GM18873 (cell line): ENCODE results near the gene TAF9B.
"Not testable (repeated sequence)": the region's sequence is repeated elsewhere in the genome, so short reads cannot be mapped to it uniquely, and the experiment has no call there.

Experiments
- ATAC-seq: cut with Tn5 transposase; IDR thresholded peaks from one replicate; pipeline ENCODE4 v1.9.1; 2021; ENCODE audit warnings: mild to moderate bottlenecking, moderate library complexity, moderate number of reproducible peaks; ENCODE audit not compliant: unreplicated experiment, low FRiP score

TAF9B gene

DNA sequence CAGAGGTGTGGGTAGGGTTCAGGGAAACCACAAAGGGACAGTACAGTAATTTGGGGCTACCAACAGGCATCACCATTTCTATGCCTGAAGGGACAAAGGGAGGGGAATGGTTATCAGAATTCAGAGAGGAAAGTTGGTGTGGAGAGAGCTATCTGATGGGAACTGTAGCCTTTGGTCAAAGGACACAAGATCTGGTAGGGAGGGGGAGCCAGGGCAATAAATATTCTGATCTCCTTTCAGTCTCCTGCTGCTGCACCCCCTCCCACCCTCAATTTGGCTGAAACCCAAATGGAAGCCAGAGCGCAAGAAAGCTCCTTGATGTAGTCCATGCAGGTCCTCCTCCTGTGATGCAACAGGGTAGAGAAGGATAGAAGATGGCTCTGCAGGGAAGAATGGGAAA is 20.8 kb downstream of the TAF9B start:
- no peak for ATAC-seq

- no peak for ATAC-seq
These were observed 22.7 kb downstream of the TAF9B start for GRCh38 chrX:78116766-78117165.

- ATAC-seq, result no peak
These were observed 23.1 kb downstream of the TAF9B start for GRCh38 chrX:78116365-78116764.

- ATAC-seq, result no peak
These were observed 28.1 kb downstream of the TAF9B start for GRCh38 chrX:78111140-78111931.

GRCh38 chrX:78109458-78109857 is 30.0 kb downstream of the TAF9B start:
- ATAC-seq, result no peak

DNA sequence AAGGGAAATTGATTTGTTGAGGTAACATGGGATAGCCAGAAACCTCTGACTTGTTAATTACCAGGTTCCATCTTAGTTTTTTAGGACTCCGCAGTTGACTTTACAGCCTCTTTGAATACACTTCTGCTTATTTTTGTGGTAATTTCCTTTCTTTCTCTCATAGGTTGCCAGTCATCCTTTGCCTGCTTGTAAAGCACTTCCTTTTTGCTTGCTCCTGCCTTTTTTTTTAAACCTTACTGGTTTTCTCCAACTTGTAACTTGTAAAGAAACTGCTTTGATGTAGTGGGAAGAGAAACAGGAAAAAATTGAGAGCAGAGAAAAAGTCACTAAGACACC is 32.8 kb downstream of the TAF9B start:
- ATAC-seq, result no peak

- no peak for ATAC-seq
These were observed 33.4 kb downstream of the TAF9B start for GRCh38 chrX:78105944-78106650.

GRCh38 chrX:78104447-78105176 is 34.8 kb downstream of the TAF9B start:
- ATAC-seq, result peak; percentile 29

- peak; percentile 95 for ATAC-seq
These were observed 35.6 kb downstream of the TAF9B start, which contains the start of gene PGK1 for GRCh38 chrX:78103623-78104446. PGK1 (plus strand) TSS chrX:78104248; CDS start chrX:78104341, 93 bp downstream.

DNA sequence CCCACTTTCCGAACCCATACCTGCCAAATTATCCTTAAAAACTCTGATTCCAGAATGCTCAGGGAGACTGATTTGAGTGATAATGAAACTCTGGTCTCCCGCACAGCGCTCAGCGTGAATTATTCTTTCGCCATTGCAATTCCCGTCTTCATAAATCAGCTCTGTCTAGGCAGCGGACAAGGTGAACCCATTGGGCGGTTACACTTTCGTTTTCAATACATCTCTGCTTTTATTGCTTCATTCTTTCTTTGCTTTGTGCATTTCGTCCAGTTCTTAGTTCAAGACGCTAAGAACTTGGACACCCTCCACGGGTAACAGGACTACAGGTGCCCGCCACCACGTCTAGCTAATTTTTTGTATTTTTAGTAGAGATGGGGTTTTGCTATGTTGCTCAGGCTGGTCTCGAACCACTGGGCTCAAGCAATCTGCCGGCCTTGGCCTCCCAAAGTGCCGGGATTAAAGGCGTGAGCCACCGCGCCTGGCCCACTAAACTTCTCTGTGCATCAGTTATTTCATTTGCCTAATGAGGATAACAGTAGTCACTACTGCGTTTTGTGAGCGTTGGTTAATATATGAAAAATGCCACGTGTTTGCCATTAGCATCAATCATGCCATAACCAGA is 36.3 kb downstream of the TAF9B start:
- ATAC-seq, result no peak

DNA sequence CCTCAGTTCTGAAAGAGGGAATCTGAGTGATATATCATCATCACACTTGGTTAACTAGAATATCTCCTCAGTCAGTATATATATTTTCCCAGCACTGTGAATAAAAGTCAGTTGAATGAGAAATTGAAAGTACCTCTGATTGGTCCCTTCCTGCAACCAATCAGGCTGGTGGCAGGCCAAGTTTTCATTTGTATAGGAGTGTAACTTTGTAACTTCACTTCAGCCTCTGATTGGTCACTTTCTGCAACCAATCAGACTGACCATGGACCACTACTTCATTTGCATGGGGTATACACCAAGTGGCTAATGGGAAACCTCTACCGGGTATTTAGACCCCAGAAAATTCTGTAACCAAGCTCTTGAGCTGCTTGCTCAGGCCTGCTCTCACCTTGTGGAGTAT is 37.4 kb downstream of the TAF9B start:
- ATAC-seq, result no peak

DNA sequence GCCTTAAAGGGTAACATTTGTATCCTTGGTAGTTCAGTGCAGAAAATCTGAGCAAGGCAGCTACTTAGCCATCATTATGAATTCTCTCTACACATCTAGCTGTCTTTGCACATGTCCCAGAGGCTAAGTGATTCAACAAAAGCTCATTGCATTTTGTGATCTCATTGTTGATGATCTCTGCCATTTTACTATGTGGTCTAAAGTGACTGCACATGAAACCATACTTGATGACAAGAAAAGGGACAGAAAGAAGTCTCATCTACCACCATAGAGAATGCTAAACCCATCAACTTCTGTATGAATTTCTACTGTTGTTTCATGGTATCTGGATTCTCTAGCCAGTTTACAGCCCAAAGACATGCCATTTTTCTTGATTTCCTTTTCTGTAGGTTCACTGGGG is 41.3 kb downstream of the TAF9B start:
- ATAC-seq, result no peak

DNA sequence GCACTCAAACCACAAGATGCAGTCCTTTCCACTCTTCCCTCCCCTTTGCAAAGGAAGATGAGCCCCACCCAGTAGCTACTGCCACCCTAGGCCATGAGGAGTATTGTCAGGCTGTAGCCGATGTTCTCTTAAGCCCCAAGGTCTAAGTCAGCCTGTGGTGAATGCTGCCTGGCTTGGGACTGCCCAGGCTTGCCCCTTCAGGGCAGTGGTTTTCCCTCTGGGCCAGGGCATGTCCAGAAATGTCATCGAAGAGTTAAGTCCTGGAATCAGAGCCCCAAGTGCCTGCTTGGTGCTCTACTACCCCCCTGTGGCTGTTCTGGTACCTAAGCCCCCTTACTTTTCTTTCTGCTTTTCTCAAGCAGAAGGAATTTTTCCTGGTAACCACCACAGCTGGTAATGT is 47.2 kb downstream of the TAF9B start:
- no peak for ATAC-seq

DNA sequence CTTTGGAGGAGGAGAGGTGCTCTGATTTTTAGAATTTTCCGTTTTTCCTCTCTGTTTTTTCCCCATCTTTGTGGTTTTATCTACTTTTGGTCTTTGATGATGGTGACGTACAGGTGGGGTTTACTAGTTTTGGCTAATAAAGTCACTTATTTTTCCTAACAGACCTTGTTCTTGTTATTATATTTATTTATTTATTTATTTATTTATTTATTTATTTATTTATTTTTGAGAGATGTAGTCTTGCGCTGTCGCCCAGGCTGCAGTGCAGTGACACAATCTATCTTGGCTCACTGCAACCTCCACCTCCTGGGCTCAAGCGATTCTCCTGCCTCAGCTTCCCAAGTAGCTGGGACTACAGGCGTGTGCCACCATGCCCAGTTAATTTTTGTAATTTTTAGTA is 58.0 kb downstream of the TAF9B start:
- not testable (repeated sequence) for ATAC-seq
